NCI-H524 treated with DMSO at 0.1 percent for 48 hours (cell line): ENCODE results near the gene ACSL1.
"Not testable (repeated sequence)": the region's sequence is repeated elsewhere in the genome, so short reads cannot be mapped to it uniquely, and the experiment has no call there.

ENCODE experiments used
- DNase-seq: peaks from one replicate; lab custom pipeline; 2025; lab: John Stamatoyannopoulos, UW

Gene ACSL1

GRCh38 chr4:184787766-184788503 is 37.8 kb downstream of the ACSL1 start:
- no peak for DNase-seq

DNA sequence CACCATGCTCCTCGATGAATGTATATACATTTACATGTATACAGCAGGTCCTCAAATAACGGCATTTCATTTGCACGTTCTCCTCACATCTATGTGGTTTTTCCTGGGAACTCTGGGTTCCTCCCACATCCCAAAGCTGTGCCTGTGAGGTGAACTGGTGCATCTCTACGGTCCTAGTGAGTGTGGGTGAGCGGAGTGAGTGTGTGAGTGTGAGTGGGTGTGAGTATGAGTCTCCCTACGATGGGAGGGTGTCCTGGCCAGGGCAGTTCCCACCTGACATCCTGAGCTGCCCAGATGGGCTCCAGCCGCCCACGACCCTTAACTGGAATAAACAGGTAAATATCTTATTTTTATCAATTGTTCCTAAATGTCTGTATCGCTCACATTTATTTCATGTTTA is 40.0 kb downstream of the ACSL1 start:
- no peak for DNase-seq

DNA sequence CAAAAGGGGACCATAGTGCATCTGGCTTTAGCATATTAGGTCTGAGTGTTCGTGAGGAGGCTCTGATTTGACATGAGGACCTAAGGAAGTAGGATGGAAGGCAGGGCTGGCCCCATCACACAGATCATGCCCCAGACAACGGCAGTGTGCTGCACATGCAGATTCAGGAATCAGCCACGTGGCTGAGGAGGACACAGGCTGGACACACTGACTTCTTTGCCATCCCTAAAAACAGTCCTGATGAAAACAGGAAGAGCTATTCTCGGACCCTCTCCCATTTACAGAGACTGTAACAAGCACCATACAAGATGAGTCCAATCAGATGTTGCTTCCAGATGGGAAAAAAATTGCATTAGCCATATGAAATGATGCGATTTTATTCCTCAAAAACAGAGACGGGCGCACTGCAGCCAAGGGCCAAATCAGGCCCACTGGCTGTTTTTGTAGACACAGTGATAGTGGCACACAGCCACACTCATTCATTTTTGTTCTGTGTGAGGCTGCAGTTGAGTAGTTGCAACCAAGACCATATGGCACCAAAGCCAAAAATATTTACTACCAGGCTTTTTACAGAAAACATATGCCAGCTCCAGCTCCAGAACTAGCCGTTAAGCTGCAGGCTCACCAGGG is 41.0 kb downstream of the ACSL1 start:
- DNase-seq: no peak

GRCh38 chr4:184782731-184783373 is 42.9 kb downstream of the ACSL1 start:
- no peak for DNase-seq

DNA sequence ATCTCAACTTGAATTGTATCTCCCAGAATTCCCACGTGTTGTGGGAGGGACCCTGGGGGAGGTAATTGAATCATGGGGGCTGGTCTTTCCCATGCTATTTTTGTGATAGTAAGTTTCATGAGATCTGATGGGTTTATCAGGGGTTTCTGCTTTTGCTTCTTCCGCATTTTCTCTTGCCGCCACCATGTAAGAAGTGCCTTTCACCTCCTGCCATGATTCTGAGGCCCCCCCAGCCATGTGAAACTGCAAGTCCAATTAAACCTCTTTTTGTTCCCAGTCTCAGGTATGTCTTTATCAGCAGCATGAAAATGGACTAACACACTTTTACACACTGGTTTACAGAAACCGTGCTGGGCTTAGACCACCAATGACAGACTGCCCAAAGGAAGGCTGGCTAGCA is 46.6 kb downstream of the ACSL1 start:
- not testable (repeated sequence) for DNase-seq

- no peak for DNase-seq
Observed at GRCh38 chr4:184778325-184778724, 47.4 kb downstream of the ACSL1 start.

GRCh38 chr4:184776821-184777220 is 48.9 kb downstream of the ACSL1 start:
- no peak for DNase-seq

DNA sequence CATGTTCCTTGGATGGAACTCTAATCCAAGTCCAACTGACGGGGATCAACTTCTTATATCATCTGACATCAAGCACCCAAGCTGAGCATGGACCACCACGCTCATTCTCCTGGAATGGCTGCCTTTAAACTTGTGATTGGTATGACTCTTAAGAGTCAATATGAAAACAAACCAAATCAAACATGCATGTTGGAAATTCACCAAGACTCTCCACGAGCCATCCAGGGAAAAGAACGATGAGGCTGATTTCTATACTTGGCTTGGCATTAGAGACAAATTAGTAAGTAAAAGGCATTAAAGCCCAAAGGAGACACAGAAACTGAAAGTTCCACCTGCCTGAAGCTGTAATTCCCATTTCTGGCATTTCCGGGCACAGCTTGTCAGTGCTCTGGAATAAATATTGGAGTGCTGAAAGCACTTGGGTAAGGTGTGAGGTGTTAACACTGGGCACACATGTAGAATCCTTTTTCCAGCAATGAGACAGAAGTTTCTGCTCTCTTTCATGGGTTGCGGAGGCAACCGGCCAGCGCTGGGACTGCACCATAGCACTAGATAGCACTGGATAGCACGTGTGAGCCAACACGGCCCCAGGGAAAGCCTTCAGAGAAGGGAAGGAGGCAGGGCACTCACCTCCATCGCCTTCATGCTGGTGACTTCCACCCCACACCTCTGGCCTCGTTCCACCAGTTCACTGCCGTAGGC is 49.8 kb downstream of the ACSL1 start:
- no peak for DNase-seq

DNA sequence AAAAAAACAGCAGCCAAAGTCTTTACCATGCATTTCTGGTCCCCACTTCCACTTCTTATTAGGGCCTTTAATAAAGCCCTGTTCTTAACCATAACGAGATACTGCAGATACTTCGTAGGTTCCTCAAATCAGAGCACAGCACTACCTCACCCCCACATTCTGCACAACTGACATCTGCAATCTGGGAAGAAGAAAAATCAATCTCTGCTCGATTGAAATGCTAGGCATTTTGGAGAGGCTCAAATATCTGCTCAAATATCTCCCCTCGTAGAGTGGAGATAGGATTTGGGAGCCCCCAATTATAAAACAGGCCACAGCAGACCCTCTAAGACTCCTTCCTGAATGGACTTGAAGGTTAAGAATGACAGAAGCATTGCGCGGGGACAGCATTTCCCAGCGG is 51.6 kb downstream of the ACSL1 start:
- DNase-seq: no peak

DNA sequence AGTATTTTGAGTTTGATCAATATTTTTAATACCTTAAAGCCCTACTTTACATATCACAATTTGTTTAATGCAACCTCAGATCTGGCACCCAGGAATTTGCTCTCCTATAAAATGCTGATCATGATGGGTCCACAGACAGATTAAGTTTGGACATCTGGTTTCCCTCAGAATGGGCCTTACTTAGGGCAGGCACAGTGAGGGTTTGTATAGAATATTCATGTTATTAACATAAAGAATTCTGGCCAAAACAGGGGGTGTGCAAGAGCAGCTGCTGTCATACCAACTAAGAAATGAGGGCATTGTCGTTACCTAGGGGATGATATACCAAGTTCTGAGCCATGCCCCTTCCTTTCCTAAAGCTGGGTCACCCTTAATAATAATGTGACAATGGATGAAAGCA is 54.4 kb downstream of the ACSL1 start:
- no peak for DNase-seq

- DNase-seq: peak; percentile 39
Observed at GRCh38 chr4:184769141-184769765, 56.5 kb downstream of the ACSL1 start.

GRCh38 chr4:184768296-184768695 is 57.5 kb downstream of the ACSL1 start:
- DNase-seq: no peak

- DNase-seq: no peak
Observed at GRCh38 chr4:184766446-184766845, 59.3 kb downstream of the ACSL1 start.

- DNase-seq: no peak
Observed at GRCh38 chr4:184765473-184766340, 60.1 kb downstream of the ACSL1 start.

- no peak for DNase-seq
Observed at GRCh38 chr4:184764601-184765000, 61.2 kb downstream of the ACSL1 start.

DNA sequence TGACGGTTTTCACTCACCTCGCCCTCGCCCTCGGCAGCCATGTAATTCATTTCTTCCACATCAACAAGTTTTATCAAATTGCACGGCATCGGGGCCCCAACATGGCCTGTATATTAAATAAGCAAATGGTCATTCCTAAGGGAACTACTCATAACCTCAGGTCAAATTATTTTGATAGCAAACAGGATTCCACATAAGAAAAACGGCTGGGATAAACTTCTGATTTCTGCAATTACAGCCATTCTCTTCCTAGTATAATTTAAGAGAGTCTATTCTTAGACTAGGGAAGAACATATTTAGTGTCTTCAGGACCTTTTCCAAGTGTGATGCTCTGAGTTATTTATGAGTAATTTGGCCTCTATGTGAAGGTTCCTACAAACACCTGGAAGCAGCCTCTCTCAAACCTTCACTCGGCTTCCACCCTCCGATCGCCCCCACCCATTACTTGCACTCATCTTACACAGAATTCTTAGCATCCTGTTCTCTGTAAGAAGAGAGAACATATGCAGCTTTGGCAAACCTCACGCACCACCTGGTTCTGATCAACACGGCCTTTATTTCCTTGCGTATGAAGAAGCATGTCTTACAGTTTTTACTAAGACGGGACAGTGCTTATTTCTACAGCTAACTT is 62.5 kb downstream of the ACSL1 start:
- no peak for DNase-seq

DNA sequence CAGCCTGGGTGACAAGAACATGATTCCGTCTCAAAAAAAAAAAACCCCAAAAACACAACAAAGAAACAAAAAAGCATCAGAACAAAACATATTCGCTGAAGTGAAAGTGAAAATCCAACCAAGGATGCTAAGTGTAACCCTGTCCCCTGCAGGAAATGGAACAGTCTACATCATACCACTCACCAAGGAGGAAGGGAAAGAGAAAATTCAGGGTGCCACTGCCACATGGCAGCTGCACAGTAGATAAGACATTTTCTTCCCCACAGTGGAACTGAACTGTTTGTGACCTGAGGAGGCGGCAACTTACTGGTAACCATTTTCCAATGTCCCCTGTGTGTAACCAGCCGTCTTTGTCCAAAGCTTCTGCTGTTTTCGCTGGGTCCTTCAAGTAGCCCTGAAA is 63.7 kb downstream of the ACSL1 start:
- no peak for DNase-seq

DNA sequence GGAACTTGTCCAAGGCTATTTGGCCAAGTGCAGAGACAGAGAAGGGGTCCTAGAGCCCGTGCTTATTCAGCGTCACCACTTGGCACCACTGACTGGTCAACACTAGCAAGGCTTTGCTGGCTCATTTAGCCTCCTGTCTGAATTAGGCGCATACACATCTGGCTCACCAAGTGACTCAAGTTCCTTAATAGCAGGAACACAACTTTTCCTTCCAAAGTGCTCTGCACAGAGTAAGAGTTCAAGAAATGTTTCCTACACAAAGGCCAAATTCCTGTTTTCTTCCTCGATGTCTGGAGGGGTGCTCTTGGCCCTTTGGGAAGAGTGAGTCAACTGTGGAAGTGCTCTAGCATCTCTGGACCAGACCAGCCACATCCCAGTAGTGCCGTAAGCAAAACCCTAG is 65.1 kb downstream of the ACSL1 start:
- no peak for DNase-seq

DNA sequence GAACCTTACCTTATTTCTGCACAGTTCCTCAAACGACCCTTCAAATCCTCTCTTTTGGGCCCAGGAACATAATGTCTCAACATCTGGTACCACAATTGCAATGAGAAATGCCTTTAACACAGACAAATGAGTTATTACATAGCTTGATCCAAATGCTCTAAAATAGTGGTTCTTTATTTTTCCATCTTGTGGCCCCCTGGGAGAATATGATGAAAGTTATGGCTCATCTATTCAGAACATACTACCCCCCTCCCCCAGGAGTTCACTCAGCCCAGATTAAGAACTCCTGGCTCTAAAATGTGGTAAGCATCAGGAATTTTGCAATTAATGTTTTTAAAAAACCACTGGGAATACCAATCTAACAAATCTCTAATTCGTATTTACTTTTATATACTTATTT is 68.0 kb downstream of the ACSL1 start:
- no peak for DNase-seq

DNA sequence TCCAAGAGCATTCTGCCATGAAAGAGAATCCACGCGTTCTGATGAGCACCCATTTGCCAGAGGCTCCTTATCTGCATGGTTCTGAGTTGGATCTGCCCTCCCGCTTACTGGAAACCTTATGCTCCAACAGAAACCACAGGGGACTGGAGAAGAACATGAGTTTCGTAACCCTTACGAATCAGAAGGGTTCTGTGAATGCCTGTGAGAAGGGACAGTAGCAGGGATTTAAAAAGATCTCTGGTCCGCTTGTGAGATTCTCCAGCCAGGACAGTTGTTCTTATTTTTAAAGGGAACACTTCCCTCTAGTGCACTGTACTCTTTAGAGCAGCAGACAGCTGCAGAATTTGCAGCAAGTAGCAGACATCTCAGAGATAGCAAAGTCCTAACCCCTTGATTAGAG is 69.4 kb downstream of the ACSL1 start:
- no peak for DNase-seq

DNA sequence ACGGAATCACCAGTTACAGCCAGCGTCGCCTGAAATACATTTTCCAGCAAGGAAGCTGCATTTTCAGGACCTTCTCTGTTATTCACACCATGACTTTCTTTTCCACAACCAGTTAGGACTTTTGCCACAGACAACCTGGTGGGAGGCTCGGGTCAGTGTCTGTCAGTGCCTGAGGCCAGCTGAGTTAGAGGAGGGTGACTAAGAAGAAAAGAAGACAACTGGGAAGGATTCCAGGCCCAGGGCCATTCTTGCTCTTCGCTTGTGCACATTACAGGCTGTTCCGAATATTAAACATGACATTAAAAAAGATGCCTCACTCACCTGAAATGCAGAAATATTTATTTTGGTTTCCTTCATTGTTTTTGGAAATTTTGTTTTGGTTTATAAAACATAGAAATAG is 70.5 kb downstream of the ACSL1 start:
- DNase-seq: no peak
